HepG2 (cell line): ENCODE results near the gene IFT88. TPM values are rescaled to one million over a fixed set of nuclear protein-coding genes. Genes with fewer than 3 reads are reported as not detected.

ENCODE experiments used
- ATAC-seq: fragments of 200-7000 bp; cut with Tn5 transposase; 3 replicates; pipeline ENCODE4 v1.9.1; 2020; ENCODE audit warnings: mild to moderate bottlenecking, moderate library complexity
- BruUV-seq: library from RNA; stranded (reverse); fragments of 400-500 nt; replicated peaks from 2 replicates; lab custom pipeline; 2021; lab: Mats Ljungman, UMichigan
- CTCF ChIA-PET: fragments of 300-600 bp; formaldehyde crosslinking; extraction: SDS; loops from one replicate; lab custom pipeline; 2021; ENCODE audit warnings: low total read pairs, inconsistent platforms, low intra/inter-chr PET ratio; lab: Yijun Ruan, JAX
- POLR2A ChIA-PET: fragments of 350-600 bp; sonication (Branson Sonifier 250); formaldehyde crosslinking; loops from one replicate; lab custom pipeline; 2020; ENCODE audit warnings: antibody characterized with exemption, inconsistent platforms; lab: Yijun Ruan, JAX
- DNase-seq: peaks from one replicate; pipeline ENCODE4 v3.0.0-alpha.2; 2015; ENCODE audit warnings: low spot score
- FAIRE-seq: peaks from 3 replicates; lab custom pipeline; 2011; peaks lifted over from hg19 to GRCh38; lab: Jason Lieb, UNC
- H2AFZ ChIP-seq: one replicate; pipeline ENCODE4 v1.6.1; 2011; ENCODE audit warnings: low read length, inconsistent platforms
- H3K27ac ChIP-seq: fragments of 300-600 bp; 3 replicates; pipeline ENCODE4 v1.8.0; 2011; ENCODE audit warnings: mixed run types, mild to moderate bottlenecking, mixed read lengths, low read length, inconsistent platforms; ENCODE audit not compliant: insufficient read depth; ENCODE audit errors: extremely low read length
- H3K27me3 ChIP-seq, 2 experiments: fragments of 200-600 bp in 1 of 2; 2 replicates in 1 of 2; 3 replicates in 1 of 2; pipeline versions ENCODE4 v1.6.0 to v1.8.0; 2011; ENCODE audit warnings: low read length in 2 of 2, mild to moderate bottlenecking in 2 of 2, moderate library complexity in 2 of 2, inconsistent platforms in 1 of 2; ENCODE audit not compliant: insufficient read depth in 2 of 2, control insufficient read depth in 1 of 2
- H3K36me3 ChIP-seq, 2 experiments: fragments of 200-600 bp in 1 of 2; replicated peaks in 1 of 2; 2 replicates in 1 of 2; 3 replicates in 1 of 2; pipeline versions ENCODE4 v1.5.1 to v1.8.0; 2011; ENCODE audit warnings: low read length in 2 of 2, inconsistent platforms in 1 of 2; ENCODE audit not compliant: insufficient read depth in 2 of 2, control insufficient read depth in 1 of 2
- H3K4me1 ChIP-seq: 2 replicates; pipeline ENCODE4 v1.5.1; 2012; ENCODE audit warnings: low read length, inconsistent platforms; ENCODE audit not compliant: insufficient read depth
- H3K4me2 ChIP-seq: 2 replicates; pipeline ENCODE4 v1.6.0; 2011; ENCODE audit warnings: low read depth, low read length, inconsistent platforms
- H3K4me3 ChIP-seq, 3 experiments: fragments of 200-600 bp in 1 of 3; sonication (generic), shearing (Covaris generic) in 1 of 3; replicated peaks in 1 of 3; 2 replicates each; pipeline ENCODE4 v1.5.1; 2011 to 2016; ENCODE audit warnings: low read length in 3 of 3, inconsistent platforms in 2 of 3, low read depth in 2 of 3, mild to moderate bottlenecking in 2 of 3, control low read depth in 1 of 3, mixed read lengths in 1 of 3; ENCODE audit not compliant: insufficient read depth in 1 of 3
- H3K79me2 ChIP-seq: one replicate; pipeline ENCODE4 v1.6.1; 2011; ENCODE audit warnings: low read length, inconsistent platforms; ENCODE audit not compliant: insufficient read depth
- H3K9ac ChIP-seq: 2 replicates; pipeline ENCODE4 v1.6.0; 2011; ENCODE audit warnings: mild to moderate bottlenecking, low read depth, low read length, inconsistent platforms; ENCODE audit not compliant: insufficient read depth
- H3K9me3 ChIP-seq: 2 replicates; pipeline ENCODE4 v1.5.1; 2012; ENCODE audit warnings: mild to moderate bottlenecking, low read length
- H4K20me1 ChIP-seq: 2 replicates; pipeline ENCODE4 v1.6.0; 2011; ENCODE audit warnings: inconsistent platforms, mild to moderate bottlenecking, low read length, moderate library complexity; ENCODE audit not compliant: insufficient read depth
- ATF1 ChIP-seq: IDR thresholded peaks from 2 replicates; pipeline ENCODE4 v1.6.1; 2016; ENCODE audit warnings: mild to moderate bottlenecking, control low read depth
- FOSL1 ChIP-seq: sonication (generic); formaldehyde crosslinking; IDR thresholded peaks from 2 replicates; pipeline ENCODE4 v1.9.0; 2021; ENCODE audit warnings: missing genetic modification reagents, borderline replicate concordance
- HMG20A ChIP-seq: IDR thresholded peaks from 2 replicates; pipeline ENCODE4 v1.6.1; 2016; ENCODE audit warnings: borderline replicate concordance
- HMGA1 ChIP-seq: sonication (generic); formaldehyde crosslinking; conservative IDR thresholded peaks from 2 replicates; pipeline ENCODE4 v1.4.0; 2020; ENCODE audit warnings: missing genetic modification reagents
- HNF4A ChIP-seq: sonication (generic); formaldehyde crosslinking; IDR thresholded peaks from 2 replicates; pipeline ENCODE4 v1.4.0; 2020; ENCODE audit warnings: missing genetic modification reagents
- MEIS2 ChIP-seq: sonication (generic); formaldehyde crosslinking; IDR thresholded peaks from 2 replicates; pipeline ENCODE4 v1.9.0; 2021; ENCODE audit warnings: mild to moderate bottlenecking, missing genetic modification reagents
- REL ChIP-seq: sonication (generic); formaldehyde crosslinking; conservative IDR thresholded peaks from 2 replicates; pipeline ENCODE4 v1.8.0; 2022; ENCODE audit warnings: mild to moderate bottlenecking, missing genetic modification reagents, moderate library complexity
- ZNF501 ChIP-seq: sonication (generic); formaldehyde crosslinking; IDR thresholded peaks from 2 replicates; pipeline ENCODE4 v1.5.1; 2020; ENCODE audit warnings: mild to moderate bottlenecking, moderate library complexity, missing genetic modification reagents
- ZSCAN25 ChIP-seq: sonication (generic); formaldehyde crosslinking; IDR thresholded peaks from 2 replicates; pipeline ENCODE4 v1.8.0; 2022; ENCODE audit warnings: mild to moderate bottlenecking, missing genetic modification reagents
- WGBS: methylation state at CpG from one replicate; pipeline ENCODE4 v1.1.6; 2017; ENCODE audit warnings: low lambda C conversion rate; 5-methylcytosine and 5-hydroxymethylcytosine counted together
- in situ Hi-C: cut with HindIII; loops from 2 replicates; pipeline ENCODE4 v1.10.0; 2017; ENCODE audit warnings: low pct_unique_long_range_greater_than_20kb; ENCODE audit not compliant: extremely low pct_ligation_motif_present
- intact Hi-C: fragments of 100-400 bp; cut with micrococcal nuclease; formaldehyde crosslinking; loops from one replicate; pipeline ENCODE4 v1.10.0; 2022; ENCODE audit not compliant: unreplicated experiment
- polyA plus RNA-seq, 8 experiments: library from polyadenylated mRNA; depleted of rRNA in 3 of 8; stranded (reverse) in 7 of 8; unstranded in 1 of 8; fragments of >200 nt; fragmentation: Illumina TruSeq in 4 of 8; extraction: Trizol in 4 of 8; gene quantifications; 2 replicates each; pipeline versions ENCODE4 v1.2.1 to v1.2.3, GENCODE V29; 2011 to 2016; ENCODE audit warnings: low read depth in 4 of 8, missing spikeins in 1 of 8, mixed read lengths in 1 of 8; ENCODE audit not compliant: insufficient read depth in 1 of 8
- total RNA-seq, 5 experiments: library from RNA; depleted of rRNA; stranded (reverse); fragments of >200 nt; fragmentation: Illumina TruSeq; extraction: Trizol; gene quantifications; 2 replicates each; pipeline ENCODE4 v1.2.3, GENCODE V29; 2016; ENCODE audit warnings: low read depth in 1 of 5
- TF ChIP-seq, protein P1 (sequence below): sonication (generic); formaldehyde crosslinking; conservative IDR thresholded peaks from 2 replicates; pipeline ENCODE4 v1.8.0; 2022; ENCODE audit warnings: mild to moderate bottlenecking, moderate library complexity, missing genetic modification reagents
- TF ChIP-seq, protein P2 (sequence below): IDR thresholded peaks from 2 replicates; pipeline ENCODE4 v1.6.1; 2016; ENCODE audit warnings: missing compliant biosample characterization, missing genetic modification reagents, borderline replicate concordance
- TF ChIP-seq, protein P3 (sequence below), 2 experiments: fragments of 450-650 bp in 1 of 2; sonication (generic) in 1 of 2; formaldehyde crosslinking in 1 of 2; IDR thresholded peaks; 2 replicates each; pipeline versions ENCODE4 v1.6.1 to v1.8.0; 2016 to 2022; ENCODE audit warnings: antibody characterized with exemption in 1 of 2, mild to moderate bottlenecking in 1 of 2, missing genetic modification reagents in 1 of 2

The IFT88 gene
- total and polyA plus RNA-seq, 2 of the 13 experiments (the other 11 are each of a cell fraction or from before 2014, with no cell fraction given): 8.4 to 19.9 TPM

DNA sequence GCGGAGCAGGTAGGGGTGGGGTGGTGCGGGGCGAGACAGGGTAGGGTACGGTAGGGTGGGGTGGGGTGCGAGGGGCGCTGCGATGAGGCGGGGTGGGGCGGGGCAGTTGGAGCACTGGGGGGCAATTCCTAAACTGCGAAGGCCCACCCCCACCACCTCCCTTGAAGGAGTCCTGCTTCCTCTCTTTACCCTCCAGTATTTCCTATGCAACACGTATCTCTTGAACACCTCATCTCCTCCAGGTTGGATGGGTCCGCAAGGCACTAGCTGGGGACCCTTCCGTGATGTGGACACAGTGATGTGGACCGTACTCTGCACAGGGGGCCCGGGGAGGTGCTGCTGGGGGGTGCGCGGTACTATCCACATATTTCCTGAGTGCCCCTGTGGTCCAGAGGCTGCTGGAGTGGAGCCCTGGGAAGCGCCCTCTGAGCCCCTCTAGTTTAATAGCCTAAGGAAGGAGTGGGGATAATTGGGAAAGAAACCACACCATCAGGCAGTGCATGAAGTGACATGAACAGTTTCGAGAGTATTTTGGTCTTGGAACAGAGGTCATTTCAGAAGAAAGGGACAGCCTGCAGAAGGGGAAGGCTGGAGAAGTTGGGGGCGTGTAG, 137.6 kb downstream of the IFT88 start:
- FAIRE-seq (no peak), ATAC-seq (peak; percentile 50), DNase-seq (no peak)
- Histone ChIP-seq H3K9me3 (no peaks in the 10 kb centered on the region), H3K9ac (no peak overlapping the region), H3K36me3 (no peaks in the 10 kb centered on the region), H3K27ac (no peak overlapping the region), H3K27me3 (no peaks in the 10 kb centered on the region), H3K4me3 (peak overlapping the region; percentile 11 to 48 (median 43); a peak in 4 of 6 replicates), H3K79me2 (no peaks in the 10 kb centered on the region), H3K4me1 (peaks cover 35% of the 10 kb centered on the region), H3K4me2 (peak overlapping the region; percentile 69), H4K20me1 (no peaks in the 10 kb centered on the region), H2AFZ (no peak overlapping the region)
- ChIA-PET POLR2A (interaction anchor here (1.1 kb wide), 1 partner anchor 12 kb away, joined by 3 read pairs; no protein-coding TSS in a partner anchor), CTCF (interaction anchor here (1.3 kb wide), 1 partner anchor 212 kb away, joined by 3 read pairs; no protein-coding TSS in a partner anchor)
- in situ Hi-C loops: loop anchor here (5.0 to 10.0 kb wide), 2 partner anchors 212 to 220 kb away; no protein-coding TSS in a partner anchor
- intact Hi-C loops: no loop called here
- no TSS peak for BruUV-seq
- WGBS: 16% methylated on average over 19 of the region's 20 CpGs
- TF ChIP-seq ZNF501 (CRISPR knock-in tag) (no peak), HNF4A (no peak), REL (CRISPR knock-in tag) (no peak), ATF1 (CRISPR knock-in tag) (no peak), MEIS2 (CRISPR knock-in tag) (no peak), ZSCAN25 (peak; percentile 74), FOSL1 (no peak), HMGA1 (no peak), HMG20A (no peak)
- TF ChIP-seq, protein P1, sequence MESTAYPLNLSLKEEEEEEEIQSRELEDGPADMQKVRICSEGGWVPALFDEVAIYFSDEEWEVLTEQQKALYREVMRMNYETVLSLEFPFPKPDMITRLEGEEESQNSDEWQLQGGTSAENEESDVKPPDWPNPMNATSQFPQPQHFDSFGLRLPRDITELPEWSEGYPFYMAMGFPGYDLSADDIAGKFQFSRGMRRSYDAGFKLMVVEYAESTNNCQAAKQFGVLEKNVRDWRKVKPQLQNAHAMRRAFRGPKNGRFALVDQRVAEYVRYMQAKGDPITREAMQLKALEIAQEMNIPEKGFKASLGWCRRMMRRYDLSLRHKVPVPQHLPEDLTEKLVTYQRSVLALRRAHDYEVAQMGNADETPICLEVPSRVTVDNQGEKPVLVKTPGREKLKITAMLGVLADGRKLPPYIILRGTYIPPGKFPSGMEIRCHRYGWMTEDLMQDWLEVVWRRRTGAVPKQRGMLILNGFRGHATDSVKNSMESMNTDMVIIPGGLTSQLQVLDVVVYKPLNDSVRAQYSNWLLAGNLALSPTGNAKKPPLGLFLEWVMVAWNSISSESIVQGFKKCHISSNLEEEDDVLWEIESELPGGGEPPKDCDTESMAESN (CRISPR knock-in tag): 0 out of 2 replicates have a peak, but pooled peaks have one; percentile 2
- TF ChIP-seq, protein P2, sequence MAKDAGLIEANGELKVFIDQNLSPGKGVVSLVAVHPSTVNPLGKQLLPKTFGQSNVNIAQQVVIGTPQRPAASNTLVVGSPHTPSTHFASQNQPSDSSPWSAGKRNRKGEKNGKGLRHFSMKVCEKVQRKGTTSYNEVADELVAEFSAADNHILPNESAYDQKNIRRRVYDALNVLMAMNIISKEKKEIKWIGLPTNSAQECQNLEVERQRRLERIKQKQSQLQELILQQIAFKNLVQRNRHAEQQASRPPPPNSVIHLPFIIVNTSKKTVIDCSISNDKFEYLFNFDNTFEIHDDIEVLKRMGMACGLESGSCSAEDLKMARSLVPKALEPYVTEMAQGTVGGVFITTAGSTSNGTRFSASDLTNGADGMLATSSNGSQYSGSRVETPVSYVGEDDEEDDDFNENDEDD (CRISPR knock-in tag): no peak
- TF ChIP-seq, protein P3, sequence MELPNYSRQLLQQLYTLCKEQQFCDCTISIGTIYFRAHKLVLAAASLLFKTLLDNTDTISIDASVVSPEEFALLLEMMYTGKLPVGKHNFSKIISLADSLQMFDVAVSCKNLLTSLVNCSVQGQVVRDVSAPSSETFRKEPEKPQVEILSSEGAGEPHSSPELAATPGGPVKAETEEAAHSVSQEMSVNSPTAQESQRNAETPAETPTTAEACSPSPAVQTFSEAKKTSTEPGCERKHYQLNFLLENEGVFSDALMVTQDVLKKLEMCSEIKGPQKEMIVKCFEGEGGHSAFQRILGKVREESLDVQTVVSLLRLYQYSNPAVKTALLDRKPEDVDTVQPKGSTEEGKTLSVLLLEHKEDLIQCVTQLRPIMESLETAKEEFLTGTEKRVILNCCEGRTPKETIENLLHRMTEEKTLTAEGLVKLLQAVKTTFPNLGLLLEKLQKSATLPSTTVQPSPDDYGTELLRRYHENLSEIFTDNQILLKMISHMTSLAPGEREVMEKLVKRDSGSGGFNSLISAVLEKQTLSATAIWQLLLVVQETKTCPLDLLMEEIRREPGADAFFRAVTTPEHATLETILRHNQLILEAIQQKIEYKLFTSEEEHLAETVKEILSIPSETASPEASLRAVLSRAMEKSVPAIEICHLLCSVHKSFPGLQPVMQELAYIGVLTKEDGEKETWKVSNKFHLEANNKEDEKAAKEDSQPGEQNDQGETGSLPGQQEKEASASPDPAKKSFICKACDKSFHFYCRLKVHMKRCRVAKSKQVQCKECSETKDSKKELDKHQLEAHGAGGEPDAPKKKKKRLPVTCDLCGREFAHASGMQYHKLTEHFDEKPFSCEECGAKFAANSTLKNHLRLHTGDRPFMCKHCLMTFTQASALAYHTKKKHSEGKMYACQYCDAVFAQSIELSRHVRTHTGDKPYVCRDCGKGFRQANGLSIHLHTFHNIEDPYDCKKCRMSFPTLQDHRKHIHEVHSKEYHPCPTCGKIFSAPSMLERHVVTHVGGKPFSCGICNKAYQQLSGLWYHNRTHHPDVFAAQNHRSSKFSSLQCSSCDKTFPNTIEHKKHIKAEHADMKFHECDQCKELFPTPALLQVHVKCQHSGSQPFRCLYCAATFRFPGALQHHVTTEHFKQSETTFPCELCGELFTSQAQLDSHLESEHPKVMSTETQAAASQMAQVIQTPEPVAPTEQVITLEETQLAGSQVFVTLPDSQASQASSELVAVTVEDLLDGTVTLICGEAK (IDR thresholded peaks at IDR 0.05): no peak
- TF ChIP-seq, protein P3 (CRISPR knock-in tag; IDR thresholded peaks at IDR 0.05): no peak
